Endothelial cell of umbilical vein (primary cell): ENCODE results near the gene PLPP3.

ENCODE experiments used
- JUN ChIP-seq: IDR thresholded peaks from 2 replicates; pipeline ENCODE4 v1.6.1; 2011; ENCODE audit warnings: borderline replicate concordance, low read depth; ENCODE audit not compliant: insufficient read length, insufficient read depth
- POLR2A ChIP-seq: IDR thresholded peaks from 2 replicates; pipeline ENCODE4 v1.6.1; 2012; ENCODE audit warnings: low read depth, mild to moderate bottlenecking, control low read depth, low read length

- no peak for TF ChIP-seq POLR2A
- TF ChIP-seq JUN, result no peak
These were observed 38.0 kb downstream of the PLPP3 start for GRCh38 chr1:56541408-56541807.
